Activated naive CD4-positive, alpha-beta T cell (primary cell): Measurements from ENCODE around the gene RPS21.

ENCODE experiments used
- DNase-seq, 4 experiments: peaks; one replicate each; lab custom pipeline; 2025; lab: John Stamatoyannopoulos, UW

Gene RPS21

DNA sequence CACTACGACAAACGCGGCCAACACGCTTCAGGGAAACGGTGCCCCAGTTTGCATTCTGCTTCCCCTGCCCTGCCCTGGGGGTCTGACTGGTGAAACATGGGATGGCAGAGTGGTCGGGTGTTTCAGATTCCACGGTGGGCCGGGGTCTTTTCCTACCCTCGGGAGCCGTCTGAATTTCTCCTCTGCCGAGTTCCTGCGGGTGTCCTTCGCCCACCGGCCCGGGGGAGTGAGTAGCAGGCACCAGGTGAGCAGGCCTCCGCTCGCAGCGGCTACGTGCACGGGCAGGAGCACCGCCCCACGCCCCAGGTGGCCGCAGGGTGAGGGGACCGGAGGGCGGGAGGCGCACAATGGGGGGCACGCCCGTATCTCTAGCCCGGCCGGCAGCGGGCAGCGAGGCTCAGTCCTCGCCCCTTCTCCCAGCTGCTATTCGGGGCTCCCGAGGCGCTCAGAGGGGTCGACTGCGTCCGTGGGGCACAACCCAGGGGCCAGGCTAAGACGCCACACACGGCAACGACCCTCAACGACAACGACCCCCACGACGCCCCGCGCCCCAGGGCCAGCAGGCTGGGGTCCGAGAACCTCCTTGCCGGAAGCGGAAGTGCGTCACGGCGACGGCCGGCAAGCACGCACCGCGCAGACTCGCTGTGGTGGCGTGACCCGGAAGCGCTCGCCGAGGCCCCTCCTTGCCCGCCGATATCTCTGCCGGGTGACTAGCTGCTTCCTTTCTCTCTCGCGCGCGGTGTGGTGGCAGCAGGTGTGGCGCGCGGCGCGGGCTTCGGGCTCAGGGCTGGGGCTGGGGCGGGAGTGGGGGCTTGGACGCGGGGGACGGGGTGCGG lies at the start of gene RPS21:
TSS of gene RPS21 (plus strand) at position 721 of the 836 bp plus-strand sequence. CDS start 236 bp downstream, outside the sequence.
- peak; percentile 72 to 90 (median 84) for DNase-seq

DNA sequence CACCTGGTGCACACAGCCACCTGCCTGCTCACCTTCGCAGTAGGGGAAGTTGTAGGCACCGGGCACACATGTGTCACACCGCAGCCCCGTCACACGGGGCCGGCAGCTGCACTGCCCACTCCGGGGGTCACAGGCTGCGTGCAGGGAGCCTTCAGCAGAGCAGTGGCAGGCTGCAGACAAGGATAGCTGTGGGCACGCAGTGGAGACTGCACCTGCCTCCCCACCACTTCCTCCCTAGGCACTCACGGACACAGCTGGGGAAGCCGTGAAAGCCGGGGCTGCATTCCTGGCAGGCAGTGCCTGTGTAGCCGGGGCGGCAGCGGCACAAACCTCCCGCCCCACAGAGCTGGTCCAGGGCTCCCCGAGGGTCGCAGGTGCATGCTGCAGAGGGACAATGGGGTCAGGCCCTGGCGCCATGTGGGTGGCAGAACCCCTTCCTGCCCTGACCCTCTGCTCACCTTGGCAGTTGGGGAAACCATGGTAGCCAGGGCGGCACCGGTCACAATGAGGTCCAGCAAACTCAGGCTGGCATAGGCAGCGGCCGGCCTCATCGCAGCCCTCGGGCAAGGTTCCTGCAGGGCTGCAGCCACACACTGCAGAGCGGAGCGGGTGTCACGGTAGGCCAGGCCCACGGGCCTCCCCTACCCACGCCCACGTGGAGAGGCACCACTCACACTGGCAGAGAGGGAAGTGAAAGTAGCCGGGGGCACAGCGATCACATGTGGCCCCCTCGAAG lies 49.2 kb upstream of the RPS21 start:
- DNase-seq, result no peak

DNA sequence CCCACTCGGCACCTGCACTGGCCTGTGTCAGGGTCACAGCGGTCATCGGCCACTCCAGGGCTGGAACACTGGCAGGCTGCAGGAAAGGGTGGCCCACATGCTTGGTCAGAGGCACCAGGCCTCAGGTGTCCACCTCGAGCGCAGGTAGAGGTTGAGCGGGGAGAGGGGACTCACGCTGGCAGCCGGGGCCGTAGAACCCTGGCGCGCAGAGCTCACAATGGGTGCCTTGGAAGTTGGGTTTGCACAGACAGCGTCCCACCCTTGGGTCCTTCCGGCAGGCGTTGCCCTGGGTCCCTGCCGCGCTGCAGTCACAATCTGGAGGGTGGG lies 48.6 kb upstream of the RPS21 start:
- no peak for DNase-seq

DNA sequence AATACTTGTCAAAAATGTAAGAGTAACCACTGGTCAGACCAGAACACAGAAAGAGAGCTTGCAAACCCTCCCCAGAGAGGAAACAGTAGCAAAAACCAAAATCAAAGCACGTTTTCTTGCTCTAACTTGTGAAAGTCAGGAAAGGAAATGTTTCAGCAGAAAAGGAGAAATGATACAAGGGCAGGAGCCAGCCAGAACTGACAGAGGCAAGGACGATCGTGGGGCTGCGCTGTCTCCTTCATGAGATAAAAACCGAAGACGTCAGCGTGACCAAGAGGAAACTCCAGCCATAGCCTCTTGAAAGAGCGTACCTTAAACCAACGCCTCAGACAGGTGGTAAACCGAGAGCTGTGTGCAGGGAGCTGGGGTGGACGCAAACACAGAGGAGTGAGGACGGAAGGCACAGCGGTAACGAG lies 47.2 kb upstream of the RPS21 start:
- DNase-seq, result no peak

DNA sequence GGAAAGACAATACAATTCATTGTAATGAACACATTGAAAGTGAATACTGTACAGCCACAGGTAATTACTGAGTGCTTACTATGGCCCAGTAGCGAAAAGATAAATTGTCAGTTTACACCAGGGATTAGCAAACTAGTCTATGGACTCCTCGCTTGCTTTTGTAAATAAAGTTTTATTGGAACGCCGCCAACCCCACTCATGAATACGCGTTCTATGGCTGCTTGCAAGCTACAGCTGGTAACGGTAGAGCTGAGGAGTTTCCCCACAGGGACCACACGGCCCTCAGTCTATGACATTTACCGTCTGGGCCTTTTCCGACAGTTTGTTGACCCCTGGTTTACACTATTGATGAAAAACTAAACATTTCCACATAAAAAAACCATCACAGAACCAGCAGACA lies 44.0 kb upstream of the RPS21 start:
- DNase-seq, result no peak

DNA sequence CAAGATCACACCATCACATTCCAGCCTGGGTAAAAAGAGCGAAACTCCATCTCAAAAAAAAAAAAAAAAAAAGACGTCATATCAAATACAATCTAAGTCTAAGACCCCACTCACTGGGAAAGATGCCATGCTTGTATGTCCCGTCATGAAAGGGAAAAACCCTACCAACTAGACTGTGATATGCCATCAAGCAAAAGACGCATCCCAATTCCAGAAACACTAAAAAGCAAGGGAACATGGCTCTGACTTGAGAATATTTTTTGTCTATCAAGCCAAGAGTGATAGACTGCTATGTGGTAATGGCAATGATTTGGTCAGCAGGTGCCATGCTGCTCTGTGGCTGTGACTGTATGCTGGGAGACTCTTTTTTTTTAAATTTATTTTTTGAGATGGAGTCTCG lies 42.8 kb upstream of the RPS21 start:
- DNase-seq, result no peak

DNA sequence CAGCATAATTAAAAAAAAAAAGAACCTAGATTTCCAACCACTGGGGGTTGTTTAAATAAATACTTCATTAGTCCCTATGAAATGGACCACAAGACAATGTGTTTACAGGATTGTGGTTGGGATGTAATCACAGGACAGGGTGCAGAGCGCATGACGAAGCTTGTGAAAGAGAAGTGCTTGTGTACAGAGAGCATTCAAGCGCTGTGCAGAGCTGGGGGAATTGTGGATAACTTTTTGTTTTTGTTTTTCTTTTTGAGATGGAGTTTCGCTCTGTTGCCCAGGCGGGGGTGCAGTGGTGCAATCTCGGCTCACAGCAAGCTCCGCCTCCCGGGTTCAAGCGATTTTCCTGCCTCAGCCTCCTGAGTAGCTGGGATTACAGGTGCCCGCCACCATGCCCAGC lies 42.1 kb upstream of the RPS21 start:
- DNase-seq, result no peak

DNA sequence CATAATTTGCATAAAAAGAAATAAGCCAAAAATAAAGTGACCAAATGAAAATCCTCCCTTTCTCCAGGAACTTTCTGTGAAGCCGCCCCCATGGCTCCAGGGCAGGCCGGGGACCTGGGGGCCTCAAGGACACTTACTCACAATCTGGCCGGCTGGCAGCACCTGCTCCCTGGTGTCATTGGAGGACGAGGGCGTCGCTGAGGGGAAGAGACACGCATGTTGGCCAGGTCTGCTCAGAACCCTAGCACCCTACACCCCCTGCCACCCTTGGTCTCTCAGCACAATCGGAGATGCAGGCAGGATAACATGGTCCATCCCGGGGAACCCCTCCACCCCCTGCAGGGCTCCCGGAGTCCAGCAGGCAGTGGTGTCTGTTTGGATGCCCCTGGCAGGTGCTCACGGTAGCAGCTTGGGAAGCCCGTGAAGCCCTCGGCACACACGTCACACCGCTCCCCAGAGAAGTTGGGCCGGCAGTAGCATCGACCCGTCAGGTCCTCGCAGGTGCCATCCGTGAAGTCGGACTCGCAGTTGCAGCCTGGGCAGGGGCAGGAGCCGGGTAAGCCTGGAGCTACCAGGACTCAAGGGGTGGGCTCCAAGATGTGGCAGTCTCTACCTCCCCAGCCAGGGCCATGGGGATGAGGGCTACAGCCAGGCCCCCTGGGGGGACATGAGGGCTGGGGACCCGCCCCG lies 41.1 kb upstream of the RPS21 start:
- DNase-seq, result no peak

DNA sequence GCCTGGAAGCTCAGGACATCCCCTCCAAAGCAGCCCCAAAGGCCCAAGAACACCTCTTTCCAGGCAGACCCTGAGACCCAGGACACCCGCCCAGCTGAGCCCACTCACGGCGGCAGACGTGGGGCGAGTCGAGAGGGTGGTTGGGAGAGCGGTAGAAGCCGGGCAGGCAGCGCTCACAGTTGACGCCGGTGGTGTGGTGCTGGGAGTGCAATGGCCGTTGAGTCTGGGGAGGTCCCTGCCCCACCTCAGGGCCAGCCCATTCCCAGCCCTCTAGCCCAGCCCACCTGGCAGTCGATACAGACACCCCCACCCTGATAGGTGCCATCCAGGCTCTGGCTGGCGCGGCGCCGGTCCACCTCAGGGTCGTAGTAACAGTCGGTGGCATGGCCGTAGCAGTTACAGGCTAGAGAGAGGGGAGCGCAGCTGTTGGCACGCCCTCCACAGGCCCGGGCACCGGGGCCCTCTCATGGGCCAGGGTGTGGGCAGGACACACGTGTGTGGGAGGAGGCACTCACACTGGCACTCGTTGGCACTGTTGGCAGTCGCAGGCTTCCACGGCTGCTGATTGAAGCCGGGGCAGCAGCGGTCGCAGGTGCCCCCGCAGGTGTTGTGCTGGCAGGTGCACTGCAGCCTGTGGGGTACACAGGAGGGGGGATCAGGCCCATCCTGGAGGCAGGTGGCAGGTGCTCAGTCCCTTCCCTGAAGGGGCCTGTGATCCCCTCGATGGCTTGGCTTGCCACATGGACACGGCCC lies 40.3 kb upstream of the RPS21 start:
- no peak for DNase-seq

DNA sequence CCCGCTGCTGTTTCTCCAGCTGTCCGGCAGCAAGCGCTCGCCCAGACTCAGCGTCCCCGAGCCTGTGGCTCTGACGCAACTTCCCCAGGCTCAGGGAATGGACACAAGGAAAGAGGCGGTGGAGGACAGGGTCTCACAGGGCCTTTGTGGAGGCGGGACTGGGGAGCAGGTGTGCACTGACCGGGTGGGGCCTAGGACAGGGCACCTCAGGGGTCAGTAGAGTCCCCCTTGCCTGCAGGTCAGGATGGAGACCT lies 39.8 kb upstream of the RPS21 start:
- DNase-seq, result no peak

DNA sequence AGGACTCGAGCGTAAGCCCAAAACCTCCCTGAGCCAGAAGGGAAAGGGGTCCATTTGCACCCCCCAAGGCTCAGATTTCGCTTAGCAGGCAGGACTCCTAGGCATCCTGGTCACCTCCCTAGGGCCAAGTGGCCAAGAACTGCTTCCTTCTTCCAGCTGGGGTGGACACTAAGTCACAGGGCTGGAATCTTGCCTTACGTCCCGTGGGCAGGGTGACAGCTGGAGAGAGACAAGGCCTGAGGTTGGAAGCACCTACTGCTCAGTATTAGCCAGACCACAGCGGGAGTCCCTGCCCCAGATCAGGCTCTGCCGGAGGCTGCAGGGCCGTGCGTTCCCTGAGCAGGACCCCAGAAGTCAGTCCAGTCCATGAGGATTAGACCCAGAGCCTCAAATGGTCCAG lies 39.5 kb upstream of the RPS21 start:
- no peak for DNase-seq

DNA sequence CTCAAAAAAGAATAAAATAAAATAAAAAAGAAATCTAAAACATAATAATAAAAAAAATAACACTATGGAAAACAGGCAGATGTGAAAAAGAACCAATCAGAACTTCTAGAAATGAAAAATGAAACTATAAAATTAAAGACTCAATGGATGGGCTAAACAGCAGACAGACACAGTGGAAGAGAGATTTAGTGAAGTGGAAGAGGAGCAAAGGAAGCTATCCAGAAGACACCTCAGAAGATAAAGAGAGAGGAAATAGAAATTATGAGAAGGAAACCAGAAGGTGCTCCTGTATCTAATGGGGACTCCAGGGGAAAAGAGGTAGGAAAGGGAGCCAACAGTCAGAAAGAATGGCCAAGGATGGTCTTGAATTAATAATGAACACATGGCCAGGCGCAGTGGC lies 38.3 kb upstream of the RPS21 start:
- no peak for DNase-seq

DNA sequence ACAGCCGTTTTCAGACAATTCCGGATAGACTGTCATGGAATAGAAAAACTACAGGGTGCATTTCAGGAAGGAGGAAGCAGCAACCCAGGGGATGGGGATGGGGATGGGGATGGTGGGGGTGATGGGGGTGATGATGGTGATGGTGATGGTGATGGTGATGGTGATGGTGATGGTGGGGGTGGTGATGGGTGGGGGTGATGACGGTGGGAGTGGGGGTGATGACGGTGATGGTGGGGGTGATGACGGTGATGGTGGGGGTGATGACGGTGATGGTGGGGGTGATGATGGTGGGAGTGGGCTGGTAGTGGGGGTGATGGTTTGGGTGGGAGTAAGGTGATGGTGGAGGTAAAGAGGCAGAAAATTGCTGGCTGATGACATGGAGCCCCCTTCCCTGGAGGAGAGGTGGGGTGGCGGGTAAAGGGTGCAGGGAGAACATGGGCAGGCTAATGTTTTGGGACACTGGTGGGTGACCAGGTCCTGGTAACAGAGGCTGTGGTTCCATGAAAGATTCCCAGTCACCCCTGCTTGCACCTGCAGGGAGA lies 37.3 kb upstream of the RPS21 start:
- no peak for DNase-seq

DNA sequence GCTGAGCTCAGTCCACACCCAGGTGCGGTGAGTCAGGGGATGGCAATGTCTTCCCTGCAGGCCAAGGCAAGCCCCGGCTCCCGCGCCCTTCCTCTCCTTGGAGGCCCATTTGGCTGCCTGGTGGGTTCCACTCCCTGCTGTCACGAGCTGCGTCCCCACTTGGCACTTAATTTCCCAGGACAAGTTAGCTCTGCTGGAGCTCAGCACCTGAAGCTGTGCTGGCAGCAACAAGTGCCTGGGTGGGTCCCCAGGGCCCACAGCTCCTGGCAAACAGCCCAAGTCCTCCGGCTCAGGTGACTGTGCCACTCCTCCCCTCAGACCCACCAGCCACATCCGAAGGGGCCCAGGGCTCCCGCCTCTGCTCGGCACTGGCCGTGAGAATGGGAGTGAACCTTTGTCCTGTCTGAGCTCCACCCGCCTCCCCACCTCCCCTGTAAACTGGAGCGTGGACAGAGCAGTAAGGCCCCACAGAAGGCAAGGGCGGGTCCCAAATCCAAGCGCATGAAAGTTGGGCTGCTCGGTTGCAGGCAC lies 36.7 kb upstream of the RPS21 start:
- no peak for DNase-seq

DNA sequence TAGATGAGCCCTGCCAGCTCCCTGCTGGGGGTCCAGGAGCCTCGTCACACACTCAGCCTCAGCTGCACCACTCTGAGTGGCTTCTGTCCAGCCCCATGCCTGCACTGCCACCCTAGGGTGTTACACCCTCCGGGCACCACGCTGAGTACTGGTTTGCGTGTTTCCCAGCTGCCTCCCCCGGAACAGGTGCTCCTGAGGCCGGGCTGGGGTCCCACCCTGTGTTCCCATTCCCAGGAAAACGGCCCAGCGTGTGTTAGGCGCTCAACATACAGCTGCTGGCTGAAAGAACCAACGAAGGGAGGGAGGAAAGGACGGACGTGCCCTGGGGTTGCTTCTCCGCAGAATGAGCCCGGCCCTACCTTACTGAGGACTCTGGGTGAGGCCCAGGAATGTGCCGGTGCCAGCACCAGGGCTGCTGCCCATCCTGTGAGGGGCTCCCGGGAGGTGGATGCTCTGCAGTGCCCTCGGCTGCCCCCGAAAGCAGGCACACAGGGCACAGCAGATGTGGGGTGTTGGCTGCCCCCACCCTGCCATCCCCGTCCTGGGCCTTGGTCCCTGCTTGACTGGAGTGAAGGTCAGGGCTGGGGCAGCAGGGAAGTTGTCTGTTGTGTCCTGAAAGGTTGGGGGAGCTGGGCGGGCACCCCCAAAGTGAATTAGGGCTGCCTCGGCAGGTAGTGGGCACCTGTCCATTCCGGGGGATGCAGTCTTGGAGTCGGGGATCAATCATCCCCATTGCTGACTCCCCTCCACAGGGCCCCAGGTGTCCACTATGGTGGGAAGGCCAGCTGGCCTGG lies 36.1 kb upstream of the RPS21 start:
- no peak for DNase-seq

DNA sequence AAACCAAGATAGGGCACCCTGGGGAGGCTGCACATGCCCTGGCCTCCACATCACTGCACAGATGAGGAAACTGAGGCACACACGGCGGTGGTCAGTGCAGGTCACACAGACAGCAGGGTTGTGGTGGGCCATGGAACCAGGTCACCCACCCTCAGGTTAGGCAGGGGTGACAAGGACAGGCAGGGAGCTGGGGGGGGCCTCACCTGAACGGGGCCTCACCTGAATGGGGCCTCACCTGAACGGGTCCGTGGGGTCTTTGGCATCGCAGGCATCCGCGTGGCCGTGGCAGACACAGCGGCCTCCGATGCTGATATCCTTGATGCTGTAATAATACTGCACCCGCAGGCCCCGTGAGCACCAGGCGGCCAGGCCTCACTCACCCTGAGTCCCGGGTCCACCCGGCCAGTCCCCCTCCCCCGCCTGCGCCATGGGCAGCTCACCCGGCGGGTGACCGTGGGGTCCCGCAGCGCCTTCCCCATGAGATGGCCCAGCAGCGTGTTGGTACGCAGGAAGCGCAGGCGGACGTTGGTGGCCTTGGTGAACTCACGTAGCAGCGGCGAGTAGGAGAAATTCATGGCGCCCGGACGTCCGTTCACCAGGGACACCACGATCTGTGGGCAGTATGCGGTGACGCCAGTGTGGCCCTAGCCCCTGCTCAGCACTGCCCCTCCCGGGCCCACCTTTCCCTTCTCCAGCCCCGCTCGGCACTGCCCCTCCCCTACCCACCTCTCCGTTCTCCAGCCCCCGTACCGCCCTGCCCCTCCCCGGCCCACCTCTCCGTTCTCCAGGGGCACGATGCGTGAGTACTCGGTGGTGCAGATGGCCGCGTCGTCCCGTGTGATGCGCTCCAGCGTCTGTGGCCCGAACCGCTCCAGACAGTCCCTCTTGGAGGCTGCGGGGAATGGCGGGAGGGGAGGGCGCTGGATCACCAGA lies 35.2 kb upstream of the RPS21 start:
- no peak for DNase-seq

DNA sequence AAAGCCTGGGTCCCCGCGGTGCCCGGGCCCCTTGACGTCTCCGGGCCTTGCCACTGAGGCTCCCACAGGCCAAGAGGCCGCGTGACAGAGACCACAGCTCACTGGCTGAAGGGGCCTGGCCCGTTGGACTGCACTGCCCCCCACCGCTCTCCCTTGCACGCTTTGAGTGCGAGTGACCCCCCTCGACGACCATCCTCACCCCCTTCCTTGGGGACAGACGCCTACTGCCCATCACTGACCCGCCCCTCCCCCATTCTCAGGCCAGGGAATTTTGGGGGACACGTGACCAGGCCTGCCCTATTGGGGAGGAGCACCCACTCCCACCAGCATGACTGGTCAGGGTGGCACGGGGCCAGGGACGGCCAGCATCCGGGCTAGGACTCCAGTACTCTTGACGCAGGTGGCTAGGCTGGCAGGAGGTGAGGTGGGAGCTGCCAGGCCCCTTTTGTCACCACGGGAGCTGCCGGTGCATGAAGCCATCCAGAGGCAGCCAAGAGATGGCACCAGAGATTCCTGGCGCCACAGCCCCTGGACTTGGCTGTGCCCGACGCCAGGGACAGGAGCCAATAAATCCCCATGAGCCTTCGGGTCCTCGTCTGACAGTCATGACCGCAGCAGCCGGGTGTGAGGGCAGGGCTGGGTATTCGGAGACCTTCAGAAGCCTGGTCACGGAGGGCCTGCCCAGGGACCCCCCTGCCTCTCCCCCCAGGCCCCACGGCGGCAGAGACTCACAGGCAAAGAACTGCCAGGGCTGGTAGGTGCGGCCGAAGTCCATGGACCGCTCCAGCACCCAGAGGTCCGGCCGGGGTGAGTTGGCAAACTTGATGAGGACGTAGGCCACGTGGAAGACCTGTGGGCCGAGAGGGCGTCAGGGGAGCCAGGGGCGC lies 34.3 kb upstream of the RPS21 start:
- no peak for DNase-seq

DNA sequence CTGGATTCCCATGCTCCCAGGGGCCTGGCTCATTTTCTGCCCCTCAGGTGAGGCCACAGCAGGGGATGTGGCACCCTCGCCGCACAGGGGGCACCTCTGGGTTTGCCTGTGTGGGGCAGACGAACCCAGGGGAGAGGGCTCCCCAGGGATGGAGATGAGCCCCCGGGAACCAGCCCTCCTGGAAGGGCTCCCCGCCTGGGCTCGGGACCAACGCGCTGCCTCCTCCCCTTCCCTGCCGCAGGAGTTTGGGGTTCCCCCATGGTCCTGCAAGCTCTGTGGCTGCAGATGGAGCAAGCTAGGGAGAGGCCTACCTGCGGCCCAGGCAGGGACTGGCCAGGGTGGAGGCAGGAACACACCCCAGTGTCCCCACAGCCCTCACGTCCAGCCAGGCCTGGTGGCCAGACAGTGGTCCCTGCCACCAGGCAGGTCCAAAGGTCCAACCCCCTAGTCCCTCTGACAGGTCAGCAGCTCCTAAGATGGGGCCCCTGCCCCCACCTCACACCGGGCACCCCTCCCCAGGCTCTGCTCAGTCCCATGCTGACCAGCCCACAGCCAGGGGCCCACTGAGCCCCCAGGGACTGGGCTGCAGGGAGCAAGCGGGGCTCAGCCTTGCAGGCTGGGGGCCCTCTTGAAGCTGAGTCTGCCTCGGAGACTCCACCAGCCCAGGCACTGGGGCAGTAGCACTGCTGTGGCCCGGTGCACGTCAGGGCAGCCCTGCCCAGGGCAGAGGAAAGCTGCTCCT lies 33.4 kb upstream of the RPS21 start:
- DNase-seq, result no peak
